HCT116 (cell line): ENCODE data around the gene C4orf46. TPM values are rescaled to one million over a fixed set of nuclear protein-coding genes. Genes with fewer than 3 reads are reported as not detected.

Experiments
- ATAC-seq: fragments of 200-7000 bp; cut with Tn5 transposase; 2 replicates; pipeline ENCODE4 v1.9.1; 2020; ENCODE audit warnings: mild to moderate bottlenecking, moderate library complexity
- BruUV-seq: library from RNA; stranded (reverse); fragments of 400-500 nt; replicated peaks from 2 replicates; lab custom pipeline; 2021; lab: Mats Ljungman, UMichigan
- CTCF ChIA-PET: fragments of 300-600 bp; sonication (Branson Sonifier 250); formaldehyde crosslinking; loops from one replicate; lab custom pipeline; 2021; ENCODE audit warnings: antibody characterized with exemption; lab: Charles Lee
- POLR2A ChIA-PET: fragments of 300-600, 350-600 bp; sonication (Branson Sonifier 250); formaldehyde crosslinking; loops from one replicate; lab custom pipeline; 2021; ENCODE audit warnings: antibody characterized with exemption; lab: Charles Lee
- RAD21 ChIA-PET, 2 experiments: fragments of 300-600 bp; sonication (Branson Sonifier 250); formaldehyde crosslinking; loops; one replicate each; lab custom pipeline; 2023; ENCODE audit warnings: low total read pairs in 2 of 2; ENCODE audit not compliant: uncharacterized antibody in 2 of 2, unreplicated experiment in 2 of 2, low non-redundant PET in 1 of 2; lab: Charles Lee
- DNase-seq: peaks from one replicate; pipeline ENCODE4 v3.0.0-alpha.2; 2010; ENCODE audit warnings: low read depth, low spot score
- H2AFZ ChIP-seq: fragments of 200-600 bp; shearing (Covaris generic), sonication (generic); 2 replicates; pipeline ENCODE4 v1.6.1; 2017; ENCODE audit warnings: low read depth, mixed run types, mixed read lengths, antibody characterized with exemption, low read length; ENCODE audit not compliant: poor library complexity, severe bottlenecking
- H3K27ac ChIP-seq: 2 replicates; pipeline ENCODE4 v1.5.1; 2012; ENCODE audit warnings: low read depth, low read length
- H3K27me3 ChIP-seq: fragments of 200-600 bp; sonication (generic); 2 replicates; pipeline ENCODE4 v1.6.1; 2016; ENCODE audit warnings: mixed run types, low read length, mixed read lengths; ENCODE audit not compliant: insufficient read depth
- H3K36me3 ChIP-seq, 2 experiments: fragments of 200-500 bp in 1 of 2; fragments of 200-600 bp in 1 of 2; sonication (Bioruptor generic) in 1 of 2; sonication (generic) in 1 of 2; 2 replicates each; pipeline versions ENCODE4 v1.5.1 to v1.6.1; 2014 to 2016; ENCODE audit warnings: low read length in 2 of 2, inconsistent platforms in 1 of 2, mixed read lengths in 1 of 2, mixed run types in 1 of 2; ENCODE audit not compliant: insufficient read depth in 2 of 2, control insufficient read depth in 1 of 2
- H3K4me1 ChIP-seq, 2 experiments: fragments of 200-600 bp in 1 of 2; sonication (generic) in 1 of 2; 2 replicates each; pipeline versions ENCODE4 v1.5.1 to v1.6.1; 2012 to 2017; ENCODE audit warnings: low read length in 2 of 2, inconsistent platforms in 1 of 2, mild to moderate bottlenecking in 1 of 2, mixed read lengths in 1 of 2, mixed run types in 1 of 2, moderate library complexity in 1 of 2; ENCODE audit not compliant: insufficient read depth in 2 of 2, control insufficient read depth in 1 of 2
- H3K4me2 ChIP-seq: fragments of 200-600 bp; sonication (generic); 2 replicates; pipeline ENCODE4 v1.6.1; 2017; ENCODE audit warnings: mixed run types, low read length, mixed read lengths
- H3K4me3 ChIP-seq, 2 experiments: fragments of 200-600 bp in 1 of 2; sonication (generic) in 1 of 2; replicated peaks in 1 of 2; 2 replicates each; pipeline ENCODE4 v1.5.1; 2011 to 2016; ENCODE audit warnings: low read length in 2 of 2, control low read depth in 1 of 2, low read depth in 1 of 2, mild to moderate bottlenecking in 1 of 2, mixed read lengths in 1 of 2, mixed run types in 1 of 2
- H3K79me2 ChIP-seq: fragments of 200-600 bp; sonication (generic); 2 replicates; pipeline ENCODE4 v1.6.1; 2017; ENCODE audit warnings: mild to moderate bottlenecking, mixed run types, low read length, moderate library complexity, mixed read lengths; ENCODE audit not compliant: insufficient read depth
- H3K9ac ChIP-seq: fragments of 200-600 bp; sonication (generic); 2 replicates; pipeline ENCODE4 v1.6.1; 2016; ENCODE audit warnings: low read length, mixed read lengths
- H3K9me2 ChIP-seq: fragments of 200-600 bp; sonication (generic), shearing (Covaris generic); 2 replicates; pipeline ENCODE4 v1.6.1; 2017; ENCODE audit warnings: mixed run types, mild to moderate bottlenecking, moderate library complexity; ENCODE audit not compliant: insufficient read depth
- H3K9me3 ChIP-seq, 2 experiments: fragments of 200-500 bp in 1 of 2; fragments of 200-600 bp in 1 of 2; sonication (Bioruptor generic) in 1 of 2; sonication (generic) in 1 of 2; 2 replicates each; pipeline ENCODE4 v1.6.1; 2014 to 2017; ENCODE audit warnings: low read length in 2 of 2, mixed read lengths in 2 of 2, inconsistent platforms in 1 of 2, low read depth in 1 of 2, mild to moderate bottlenecking in 1 of 2, mixed run types in 1 of 2, moderate library complexity in 1 of 2; ENCODE audit not compliant: control insufficient read depth in 1 of 2, insufficient read depth in 1 of 2
- H4K20me1 ChIP-seq: fragments of 200-600 bp; sonication (generic), shearing (Covaris generic); 2 replicates; pipeline ENCODE4 v1.6.1; 2017; ENCODE audit warnings: mixed run types, mild to moderate bottlenecking, moderate library complexity; ENCODE audit not compliant: insufficient read depth
- CBX3 ChIP-seq: IDR thresholded peaks from 2 replicates; pipeline ENCODE4 v1.6.1; 2012; ENCODE audit warnings: low read depth
- CEBPB ChIP-seq: IDR thresholded peaks from 2 replicates; pipeline ENCODE4 v1.6.1; 2012; ENCODE audit warnings: low read depth
- CTCF ChIP-seq, 3 experiments: fragments of 200-600 bp in 1 of 3; sonication (generic) in 1 of 3; IDR thresholded peaks in 2 of 3; conservative IDR thresholded peaks in 1 of 3; 2 replicates each; pipeline ENCODE4 v1.5.1; 2012 to 2017; ENCODE audit warnings: low read depth in 2 of 3, low read length in 2 of 3, antibody characterized with exemption in 1 of 3, borderline replicate concordance in 1 of 3, control low read depth in 1 of 3, mild to moderate bottlenecking in 1 of 3, mixed read lengths in 1 of 3, mixed run types in 1 of 3, moderate library complexity in 1 of 3; ENCODE audit not compliant: insufficient read depth in 1 of 3
- EGR1 ChIP-seq: IDR thresholded peaks from 2 replicates; pipeline ENCODE4 v1.6.1; 2012; ENCODE audit warnings: low read depth
- EZH2 ChIP-seq: fragments of 200-600 bp; sonication (generic); IDR thresholded peaks from 2 replicates; pipeline ENCODE4 v1.6.1; 2017; ENCODE audit warnings: antibody characterized with exemption, mixed run types
- EZH2phosphoT487 ChIP-seq: fragments of 200-600 bp; IDR thresholded peaks from 2 replicates; pipeline ENCODE4 v1.6.1; 2018; ENCODE audit warnings: antibody characterized with exemption, borderline replicate concordance
- FOSL1 ChIP-seq: IDR thresholded peaks from 2 replicates; pipeline ENCODE4 v1.6.1; 2012; ENCODE audit warnings: low read depth
- MAX ChIP-seq: IDR thresholded peaks from 2 replicates; pipeline ENCODE4 v1.6.1; 2012
- POLR2A ChIP-seq: IDR thresholded peaks from 2 replicates; pipeline ENCODE4 v1.7.0; 2011; ENCODE audit warnings: borderline replicate concordance; ENCODE audit not compliant: insufficient read depth, insufficient read length; ENCODE audit errors: extremely low read depth
- POLR2AphosphoS5 ChIP-seq: IDR thresholded peaks from 2 replicates; pipeline ENCODE4 v1.6.1; 2011; ENCODE audit warnings: mild to moderate bottlenecking, low read depth, low read length, moderate library complexity
- RAD21 ChIP-seq: IDR thresholded peaks from 2 replicates; pipeline ENCODE4 v1.6.1; 2012; ENCODE audit warnings: low read depth, mild to moderate bottlenecking
- REST ChIP-seq: IDR thresholded peaks from 2 replicates; pipeline ENCODE4 v1.6.1; 2012; ENCODE audit warnings: low read depth
- SIN3A ChIP-seq: IDR thresholded peaks from 2 replicates; pipeline ENCODE4 v1.6.1; 2012; ENCODE audit warnings: low read depth
- SRF ChIP-seq: IDR thresholded peaks from 2 replicates; pipeline ENCODE4 v1.6.1; 2012; ENCODE audit warnings: low read depth
- TCF7L2 ChIP-seq: IDR thresholded peaks from 2 replicates; pipeline ENCODE4 v1.7.0; 2011; ENCODE audit warnings: borderline replicate concordance, inconsistent platforms; ENCODE audit not compliant: insufficient read depth, insufficient read length; ENCODE audit errors: extremely low read depth
- YY1 ChIP-seq: IDR thresholded peaks from 2 replicates; pipeline ENCODE4 v1.6.1; 2011; ENCODE audit warnings: low read length, low read depth, moderate library complexity, mild to moderate bottlenecking; ENCODE audit not compliant: insufficient replicate concordance; ENCODE audit errors: extremely low read depth
- ZFX ChIP-seq: fragments of 450-650 bp; IDR thresholded peaks from 2 replicates; pipeline ENCODE4 v1.6.1; 2017
- ZNF274 ChIP-seq: fragments of 200-500 bp; sonication (Bioruptor generic); IDR thresholded peaks from 2 replicates; pipeline ENCODE4 v1.6.1; 2014; ENCODE audit warnings: mild to moderate bottlenecking, low read depth, low read length, inconsistent platforms
- intact Hi-C: fragments of 100-400 bp; cut with micrococcal nuclease; formaldehyde crosslinking; loops from 2 replicates; pipeline ENCODE4 v1.10.0; 2022
- total RNA-seq: library from RNA; stranded (reverse); gene quantifications from one replicate; pipeline ENCODE4 v1.2.1, GENCODE V29; 2021; ENCODE audit not compliant: unreplicated experiment
- TF ChIP-seq, protein P1 (sequence below): IDR thresholded peaks from 2 replicates; pipeline ENCODE4 v1.6.1; 2012

C4orf46 gene
- total RNA-seq, 1 experiment from 2014 or later = 16.3 TPM

DNA sequence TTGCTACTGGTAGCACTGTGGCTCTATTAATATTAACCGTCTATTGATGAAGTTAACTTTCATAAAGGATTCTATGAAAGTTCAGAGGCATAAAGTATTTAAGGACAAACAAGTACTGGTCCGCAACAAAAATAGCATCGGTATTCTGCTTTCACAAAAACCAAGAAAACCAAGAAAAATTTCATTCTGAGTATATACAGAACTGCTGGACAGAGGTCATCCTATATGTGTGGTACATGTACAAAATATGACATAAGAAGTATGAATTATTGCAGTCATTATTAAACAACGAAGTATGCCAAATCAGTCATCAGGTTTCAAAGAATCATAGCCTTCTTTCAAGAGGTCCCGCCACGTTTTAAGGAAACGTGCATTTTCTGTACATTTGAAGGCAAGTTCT is 2.4 kb downstream of the C4orf46 start:
- no TSS peak for BruUV-seq
- no peak overlapping the region for H2AFZ ChIP-seq
- RAD21 ChIA-PET = no interaction called here
- H4K20me1 ChIP-seq = no peaks in the 10 kb centered on the region
- H3K9ac ChIP-seq = no peak overlapping the region
- peaks cover 9 to 17% of the 10 kb centered on the region in 2 experiments; a peak in 3 of 4 replicates for H3K4me1 ChIP-seq
- peaks cover 0 to 4% of the 10 kb centered on the region in 2 experiments; a peak in 1 of 4 replicates for H3K36me3 ChIP-seq
- TF ChIP-seq ZFX (no peak), CEBPB (no peak), POLR2AphosphoS5 (no peak), TCF7L2 (no peak), SIN3A (no peak), CTCF (IDR thresholded peaks at IDR 0.05 in 2 of 3, conservative IDR thresholded peaks at IDR 0.05 in 1 of 3; ENCODE audit: borderline replicate concordance in 1 of 3, insufficient read depth in 1 of 3, low read depth in 2 of 3, low read length in 2 of 3) (no peak), EZH2phosphoT487 (no peak), EGR1 (no peak), FOSL1 (no peak), POLR2A (no peak), SRF (no peak), YY1 (no peak), REST (no peak), EZH2 (no peak), MAX (no peak), CBX3 (no peak), RAD21 (no peak), ZNF274 (no peak)
- TF ChIP-seq, protein P1, sequence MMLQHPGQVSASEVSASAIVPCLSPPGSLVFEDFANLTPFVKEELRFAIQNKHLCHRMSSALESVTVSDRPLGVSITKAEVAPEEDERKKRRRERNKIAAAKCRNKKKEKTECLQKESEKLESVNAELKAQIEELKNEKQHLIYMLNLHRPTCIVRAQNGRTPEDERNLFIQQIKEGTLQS = no peak
- TF ChIP-seq, all 23 proteins: peak for 0
- no peaks in the 10 kb centered on the region for H3K9me3 ChIP-seq
- no peak overlapping the region for H3K4me3 ChIP-seq
- DNase-seq (no peak), ATAC-seq (no peak)
- no peak overlapping the region for H3K4me2 ChIP-seq
- ChIA-PET POLR2A (interaction anchor here (0.6 kb wide), 1 partner anchor 742 kb away, joined by 4 read pairs; no protein-coding TSS in a partner anchor), CTCF (no interaction called here)
- H3K27ac ChIP-seq = no peak overlapping the region
- intact Hi-C loops = no loop called here
- peaks cover 48% of the 10 kb centered on the region for H3K79me2 ChIP-seq
- no peaks in the 10 kb centered on the region for H3K27me3 ChIP-seq
- H3K9me2 ChIP-seq = no peaks in the 10 kb centered on the region
